ENCODE results near the gene HLA-B. TPM values are rescaled to one million over a fixed set of nuclear protein-coding genes. Genes with fewer than 3 reads are reported as not detected.

The HLA-B gene
- total RNA-seq, 1 experiment from 2014 or later = 124 TPM

DNA sequence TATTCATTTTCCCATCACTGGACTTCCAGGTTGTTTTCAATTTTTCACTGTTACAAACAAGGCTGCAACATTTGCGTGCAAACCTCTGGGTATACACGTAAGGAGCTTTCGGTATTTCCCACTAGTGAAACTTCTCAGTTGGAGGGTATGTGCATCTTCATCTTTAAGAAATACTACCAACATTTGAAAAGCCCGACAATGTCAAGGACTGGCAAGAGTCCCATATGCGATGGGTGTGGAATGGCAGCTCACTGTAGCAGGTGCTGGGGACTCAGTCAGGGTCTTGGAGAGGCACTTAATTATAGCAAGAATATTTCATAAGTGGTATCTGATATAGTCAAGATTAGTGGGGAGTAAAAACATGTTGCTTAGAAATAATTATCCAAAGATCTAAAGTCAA lies 8.9 kb upstream of the HLA-B start:
- no peak for TF ChIP-seq TCF7 (CRISPR knock-in tag; IDR thresholded peaks at IDR 0.05; ENCODE audit: low read depth)
- TF ChIP-seq ZNF121 (CRISPR knock-in tag; IDR thresholded peaks at IDR 0.05) = no peak
- no peak for TF ChIP-seq FOXP4 (CRISPR knock-in tag; IDR thresholded peaks at IDR 0.05)
- TF ChIP-seq ATF3 (CRISPR knock-in tag; conservative IDR thresholded peaks at IDR 0.05) = no peak
- no peak for TF ChIP-seq MXD4 (CRISPR knock-in tag; IDR thresholded peaks at IDR 0.05; ENCODE audit: borderline replicate concordance)
- TF ChIP-seq, protein P1, sequence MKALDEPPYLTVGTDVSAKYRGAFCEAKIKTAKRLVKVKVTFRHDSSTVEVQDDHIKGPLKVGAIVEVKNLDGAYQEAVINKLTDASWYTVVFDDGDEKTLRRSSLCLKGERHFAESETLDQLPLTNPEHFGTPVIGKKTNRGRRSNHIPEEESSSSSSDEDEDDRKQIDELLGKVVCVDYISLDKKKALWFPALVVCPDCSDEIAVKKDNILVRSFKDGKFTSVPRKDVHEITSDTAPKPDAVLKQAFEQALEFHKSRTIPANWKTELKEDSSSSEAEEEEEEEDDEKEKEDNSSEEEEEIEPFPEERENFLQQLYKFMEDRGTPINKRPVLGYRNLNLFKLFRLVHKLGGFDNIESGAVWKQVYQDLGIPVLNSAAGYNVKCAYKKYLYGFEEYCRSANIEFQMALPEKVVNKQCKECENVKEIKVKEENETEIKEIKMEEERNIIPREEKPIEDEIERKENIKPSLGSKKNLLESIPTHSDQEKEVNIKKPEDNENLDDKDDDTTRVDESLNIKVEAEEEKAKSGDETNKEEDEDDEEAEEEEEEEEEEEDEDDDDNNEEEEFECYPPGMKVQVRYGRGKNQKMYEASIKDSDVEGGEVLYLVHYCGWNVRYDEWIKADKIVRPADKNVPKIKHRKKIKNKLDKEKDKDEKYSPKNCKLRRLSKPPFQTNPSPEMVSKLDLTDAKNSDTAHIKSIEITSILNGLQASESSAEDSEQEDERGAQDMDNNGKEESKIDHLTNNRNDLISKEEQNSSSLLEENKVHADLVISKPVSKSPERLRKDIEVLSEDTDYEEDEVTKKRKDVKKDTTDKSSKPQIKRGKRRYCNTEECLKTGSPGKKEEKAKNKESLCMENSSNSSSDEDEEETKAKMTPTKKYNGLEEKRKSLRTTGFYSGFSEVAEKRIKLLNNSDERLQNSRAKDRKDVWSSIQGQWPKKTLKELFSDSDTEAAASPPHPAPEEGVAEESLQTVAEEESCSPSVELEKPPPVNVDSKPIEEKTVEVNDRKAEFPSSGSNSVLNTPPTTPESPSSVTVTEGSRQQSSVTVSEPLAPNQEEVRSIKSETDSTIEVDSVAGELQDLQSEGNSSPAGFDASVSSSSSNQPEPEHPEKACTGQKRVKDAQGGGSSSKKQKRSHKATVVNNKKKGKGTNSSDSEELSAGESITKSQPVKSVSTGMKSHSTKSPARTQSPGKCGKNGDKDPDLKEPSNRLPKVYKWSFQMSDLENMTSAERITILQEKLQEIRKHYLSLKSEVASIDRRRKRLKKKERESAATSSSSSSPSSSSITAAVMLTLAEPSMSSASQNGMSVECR (CRISPR knock-in tag; IDR thresholded peaks at IDR 0.05; ENCODE audit: borderline replicate concordance) = no peak
- TF ChIP-seq, protein P2, sequence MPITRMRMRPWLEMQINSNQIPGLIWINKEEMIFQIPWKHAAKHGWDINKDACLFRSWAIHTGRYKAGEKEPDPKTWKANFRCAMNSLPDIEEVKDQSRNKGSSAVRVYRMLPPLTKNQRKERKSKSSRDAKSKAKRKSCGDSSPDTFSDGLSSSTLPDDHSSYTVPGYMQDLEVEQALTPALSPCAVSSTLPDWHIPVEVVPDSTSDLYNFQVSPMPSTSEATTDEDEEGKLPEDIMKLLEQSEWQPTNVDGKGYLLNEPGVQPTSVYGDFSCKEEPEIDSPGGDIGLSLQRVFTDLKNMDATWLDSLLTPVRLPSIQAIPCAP (CRISPR knock-in tag; IDR thresholded peaks at IDR 0.05) = no peak
- TF ChIP-seq, protein P3, sequence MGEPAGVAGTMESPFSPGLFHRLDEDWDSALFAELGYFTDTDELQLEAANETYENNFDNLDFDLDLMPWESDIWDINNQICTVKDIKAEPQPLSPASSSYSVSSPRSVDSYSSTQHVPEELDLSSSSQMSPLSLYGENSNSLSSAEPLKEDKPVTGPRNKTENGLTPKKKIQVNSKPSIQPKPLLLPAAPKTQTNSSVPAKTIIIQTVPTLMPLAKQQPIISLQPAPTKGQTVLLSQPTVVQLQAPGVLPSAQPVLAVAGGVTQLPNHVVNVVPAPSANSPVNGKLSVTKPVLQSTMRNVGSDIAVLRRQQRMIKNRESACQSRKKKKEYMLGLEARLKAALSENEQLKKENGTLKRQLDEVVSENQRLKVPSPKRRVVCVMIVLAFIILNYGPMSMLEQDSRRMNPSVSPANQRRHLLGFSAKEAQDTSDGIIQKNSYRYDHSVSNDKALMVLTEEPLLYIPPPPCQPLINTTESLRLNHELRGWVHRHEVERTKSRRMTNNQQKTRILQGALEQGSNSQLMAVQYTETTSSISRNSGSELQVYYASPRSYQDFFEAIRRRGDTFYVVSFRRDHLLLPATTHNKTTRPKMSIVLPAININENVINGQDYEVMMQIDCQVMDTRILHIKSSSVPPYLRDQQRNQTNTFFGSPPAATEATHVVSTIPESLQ (CRISPR knock-in tag; IDR thresholded peaks at IDR 0.05) = no peak
- no peak for TF ChIP-seq SMAD3 (CRISPR knock-in tag; IDR thresholded peaks at IDR 0.05; ENCODE audit: borderline replicate concordance)
- POLR2A ChIA-PET = interaction anchor here (1.5 kb wide), 1 partner anchor 8 kb away, joined by 3 read pairs; no protein-coding TSS in a partner anchor
- H3K9me3 Mint-ChIP-seq = peaks cover 2% of the 10 kb centered on the region
- peaks cover 77% of the 10 kb centered on the region for H3K27me3 Mint-ChIP-seq (ENCODE audit: low read depth)
- H3K36me3 Mint-ChIP-seq = no peaks in the 10 kb centered on the region
- DNase-seq (ENCODE audit: low spot score) (no peak), ATAC-seq (no peak)
- H3K4me3 Mint-ChIP-seq = no peak overlapping the region
- H3K27ac Mint-ChIP-seq = no peak overlapping the region
- H3K4me1 Mint-ChIP-seq = peaks cover 4% of the 10 kb centered on the region; the same call in 1 of the 2 replicates
- CTCF ChIA-PET = interaction anchor here (0.5 to 2.3 kb wide), 11 partner anchors 8 to 228 kb away, joined by 3 to 30 read pairs (median 10); partner anchors contain the start of gene HLA-B

GRCh38 chr6:31363811-31364210 lies 6.8 kb upstream of the HLA-B start:
- no peak overlapping the region for H3K4me3 Mint-ChIP-seq

More at GRCh38 chr6:31363811-31364210, 6.8 kb upstream of the HLA-B start:
- Mint-ChIP-seq H3K4me1 (peaks cover 4% of the 10 kb centered on the region; the same call in 1 of the 2 replicates), H3K27ac (no peak overlapping the region), H3K9me3 (peaks cover 8% of the 10 kb centered on the region), H3K36me3 (no peaks in the 10 kb centered on the region), H3K27me3 (ENCODE audit: low read depth) (peaks cover 90% of the 10 kb centered on the region)
- DNase-seq (ENCODE audit: low spot score) (no peak), ATAC-seq (no peak)
- ChIA-PET CTCF (no interaction called here), POLR2A (interaction anchor here (0.6 kb wide), 1 partner anchor 13 kb away, joined by 3 read pairs; no protein-coding TSS in a partner anchor)
- TF ChIP-seq ZNF423 (CRISPR knock-in tag; IDR thresholded peaks at IDR 0.05) (no peak), SP1 (CRISPR knock-in tag; conservative IDR thresholded peaks at IDR 0.05) (no peak), USF2 (CRISPR knock-in tag; IDR thresholded peaks at IDR 0.05) (no peak), ZNF121 (CRISPR knock-in tag; IDR thresholded peaks at IDR 0.05) (no peak), ESRRA (CRISPR knock-in tag; IDR thresholded peaks at IDR 0.05; ENCODE audit: borderline replicate concordance) (no peak), JUN (CRISPR knock-in tag; IDR thresholded peaks at IDR 0.05) (no peak)
- TF ChIP-seq, protein P4, sequence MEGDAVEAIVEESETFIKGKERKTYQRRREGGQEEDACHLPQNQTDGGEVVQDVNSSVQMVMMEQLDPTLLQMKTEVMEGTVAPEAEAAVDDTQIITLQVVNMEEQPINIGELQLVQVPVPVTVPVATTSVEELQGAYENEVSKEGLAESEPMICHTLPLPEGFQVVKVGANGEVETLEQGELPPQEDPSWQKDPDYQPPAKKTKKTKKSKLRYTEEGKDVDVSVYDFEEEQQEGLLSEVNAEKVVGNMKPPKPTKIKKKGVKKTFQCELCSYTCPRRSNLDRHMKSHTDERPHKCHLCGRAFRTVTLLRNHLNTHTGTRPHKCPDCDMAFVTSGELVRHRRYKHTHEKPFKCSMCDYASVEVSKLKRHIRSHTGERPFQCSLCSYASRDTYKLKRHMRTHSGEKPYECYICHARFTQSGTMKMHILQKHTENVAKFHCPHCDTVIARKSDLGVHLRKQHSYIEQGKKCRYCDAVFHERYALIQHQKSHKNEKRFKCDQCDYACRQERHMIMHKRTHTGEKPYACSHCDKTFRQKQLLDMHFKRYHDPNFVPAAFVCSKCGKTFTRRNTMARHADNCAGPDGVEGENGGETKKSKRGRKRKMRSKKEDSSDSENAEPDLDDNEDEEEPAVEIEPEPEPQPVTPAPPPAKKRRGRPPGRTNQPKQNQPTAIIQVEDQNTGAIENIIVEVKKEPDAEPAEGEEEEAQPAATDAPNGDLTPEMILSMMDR (IDR thresholded peaks at IDR 0.05) = no peak
